GM21528 (cell line): Measurements from ENCODE around the gene ZNF500.

Experiments used
- ATAC-seq: cut with Tn5 transposase; IDR thresholded peaks from one replicate; pipeline ENCODE4 v1.9.1; 2021; ENCODE audit warnings: mild to moderate bottlenecking, moderate library complexity; ENCODE audit not compliant: unreplicated experiment, low FRiP score

The ZNF500 gene

GRCh38 chr16:4713663-4714501 lies 53.1 kb downstream of the ZNF500 start:
- no peak for ATAC-seq

- no peak for ATAC-seq
These were observed 57.5 kb downstream of the ZNF500 start for GRCh38 chr16:4709481-4709880.

- ATAC-seq: no peak
These were observed 60.1 kb downstream of the ZNF500 start for GRCh38 chr16:4706871-4707270.

GRCh38 chr16:4704913-4705312 lies 62.0 kb downstream of the ZNF500 start:
- ATAC-seq: no peak

- no peak for ATAC-seq
These were observed 62.5 kb downstream of the ZNF500 start for GRCh38 chr16:4704491-4704890.

- ATAC-seq: no peak
These were observed 63.1 kb downstream of the ZNF500 start for GRCh38 chr16:4703906-4704305.

- no peak for ATAC-seq
These were observed 64.5 kb downstream of the ZNF500 start for GRCh38 chr16:4702466-4702808.

GRCh38 chr16:4701791-4702465 lies 65.0 kb downstream of the ZNF500 start:
- no peak for ATAC-seq

- no peak for ATAC-seq
These were observed 65.8 kb downstream of the ZNF500 start for GRCh38 chr16:4700997-4701743.

- ATAC-seq: no peak
These were observed 66.5 kb downstream of the ZNF500 start for GRCh38 chr16:4700380-4700996.

GRCh38 chr16:4699046-4699556 lies 67.9 kb downstream of the ZNF500 start:
- no peak for ATAC-seq

- no peak for ATAC-seq
These were observed 68.5 kb downstream of the ZNF500 start for GRCh38 chr16:4698321-4699045.
